Neural progenitor cell (in vitro differentiated cells): ENCODE results near the gene RPS2. TPM values are rescaled to one million over a fixed set of nuclear protein-coding genes. Genes with fewer than 3 reads are reported as not detected.

Experiments
- DNase-seq: peaks from one replicate; pipeline ENCODE4 v3.0.0-alpha.2; 2016; ENCODE audit warnings: low spot score
- H2AFZ ChIP-seq: fragments of 200-600 bp; sonication (generic); replicated peaks from 2 replicates; pipeline ENCODE4 v1.6.1; 2016; ENCODE audit warnings: antibody characterized with exemption
- H3F3A ChIP-seq: fragments of 200-600 bp; sonication (generic); 2 replicates; pipeline ENCODE4 v1.6.1; 2016; ENCODE audit warnings: antibody characterized with exemption, low read depth
- H3K27ac ChIP-seq: fragments of 200-600 bp; sonication (generic); 2 replicates; pipeline ENCODE4 v1.5.1; 2016; ENCODE audit warnings: mild to moderate bottlenecking
- H3K27me3 ChIP-seq: fragments of 200-600 bp; sonication (generic); 2 replicates; pipeline ENCODE4 v1.6.1; 2016; ENCODE audit warnings: mild to moderate bottlenecking, moderate library complexity
- H3K36me3 ChIP-seq: fragments of 200-600 bp; sonication (generic); 2 replicates; pipeline ENCODE4 v1.5.1; 2016
- H3K4me1 ChIP-seq: fragments of 200-600 bp; sonication (generic); 2 replicates; pipeline ENCODE4 v1.6.1; 2016; ENCODE audit warnings: mixed run types
- H3K4me2 ChIP-seq: fragments of 200-600 bp; sonication (generic); 2 replicates; pipeline ENCODE4 v1.6.1; 2016
- H3K4me3 ChIP-seq: fragments of 200-600 bp; sonication (generic); 2 replicates; pipeline ENCODE4 v1.5.1; 2016
- H3K79me2 ChIP-seq: fragments of 200-600 bp; sonication (generic); 2 replicates; pipeline ENCODE4 v1.6.1; 2016; ENCODE audit warnings: low read depth
- H3K9ac ChIP-seq: fragments of 200-600 bp; sonication (generic); 2 replicates; pipeline ENCODE4 v1.6.1; 2016
- H3K9me3 ChIP-seq: fragments of 200-600 bp; sonication (generic); 2 replicates; pipeline ENCODE4 v1.5.1; 2016; ENCODE audit warnings: low read depth
- H4K20me1 ChIP-seq: fragments of 200-600 bp; sonication (generic); 2 replicates; pipeline ENCODE4 v1.6.1; 2016; ENCODE audit warnings: low read depth
- H3K27ac Mint-ChIP-seq: 3 replicates; pipeline ENCODE4 v1.8.0; 2021; ENCODE audit warnings: mixed read lengths
- H3K27me3 Mint-ChIP-seq: 2 replicates; pipeline ENCODE4 v1.8.0; 2022; ENCODE audit warnings: low read depth, mild to moderate bottlenecking, inconsistent platforms, moderate library complexity, mixed read lengths; ENCODE audit not compliant: insufficient read depth
- H3K36me3 Mint-ChIP-seq: 3 replicates; pipeline ENCODE4 v1.8.0; 2021; ENCODE audit warnings: mixed read lengths
- H3K4me1 Mint-ChIP-seq: 3 replicates; pipeline ENCODE4 v1.8.0; 2021; ENCODE audit warnings: mixed read lengths
- H3K4me3 Mint-ChIP-seq: 3 replicates; pipeline ENCODE4 v1.8.0; 2021; ENCODE audit warnings: mild to moderate bottlenecking, moderate library complexity, mixed read lengths
- H3K9me3 Mint-ChIP-seq: 3 replicates; pipeline ENCODE4 v1.8.0; 2020; ENCODE audit warnings: mixed read lengths
- EZH2 ChIP-seq: fragments of 200-600 bp; sonication (generic); IDR thresholded peaks from 2 replicates; pipeline ENCODE4 v1.6.1; 2017; ENCODE audit warnings: antibody characterized with exemption, mild to moderate bottlenecking, moderate library complexity
- EZH2phosphoT487 ChIP-seq: fragments of 200-600 bp; sonication (generic); IDR thresholded peaks from 2 replicates; pipeline ENCODE4 v1.6.1; 2017; ENCODE audit warnings: antibody characterized with exemption
- total RNA-seq: library from RNA; depleted of rRNA; stranded (reverse); fragments of >200 nt; gene quantifications from 2 replicates; pipeline ENCODE4 v1.2.3, GENCODE V29; 2015; ENCODE audit warnings: low replicate concordance
- TF ChIP-seq, protein P1 (sequence below): fragments of 200-600 bp; sonication (generic); IDR thresholded peaks from 2 replicates; pipeline ENCODE4 v1.5.1; 2017; ENCODE audit warnings: antibody characterized with exemption, mild to moderate bottlenecking

Gene RPS2
- total RNA-seq, 1 donor from 2014 or later, result 3,079 TPM

DNA sequence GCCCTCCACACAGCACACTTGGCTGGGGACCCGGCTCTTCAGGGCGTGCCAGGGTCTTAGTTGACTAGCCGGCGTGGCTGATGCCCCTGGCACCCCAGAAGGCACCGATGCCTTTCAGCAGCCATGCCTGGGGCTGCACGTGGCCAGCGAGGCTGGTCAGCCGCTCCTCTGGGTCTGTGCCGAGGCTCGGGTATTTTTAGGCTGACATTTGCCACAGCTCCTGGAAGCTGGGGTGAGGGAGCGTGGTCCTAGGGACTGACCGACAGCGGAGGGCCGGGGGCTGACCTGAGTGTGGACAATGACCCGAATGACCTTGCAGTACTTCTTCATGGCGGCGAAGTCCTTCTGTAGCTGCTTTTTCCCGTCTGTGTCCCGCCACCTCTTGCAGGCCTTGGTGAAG, 14.1 kb downstream of the RPS2 start:
- Histone ChIP-seq H3K79me2 (no peaks in the 10 kb centered on the region), H3K36me3 (no peaks in the 10 kb centered on the region), H3F3A (no peaks in the 10 kb centered on the region), H3K4me2 (no peak overlapping the region), H2AFZ (no peak overlapping the region), H3K4me1 (no peaks in the 10 kb centered on the region), H3K4me3 (no peak overlapping the region), H3K9me3 (no peaks in the 10 kb centered on the region), H3K27me3 (no peaks in the 10 kb centered on the region), H3K27ac (no peak overlapping the region), H3K9ac (no peak overlapping the region), H4K20me1 (no peaks in the 10 kb centered on the region)
- no peak overlapping the region for H3K4me3 Mint-ChIP-seq
- DNase-seq, result no peak
- H3K4me1 Mint-ChIP-seq, result peaks cover 5% of the 10 kb centered on the region
- no peaks in the 10 kb centered on the region for H3K36me3 Mint-ChIP-seq
- TF ChIP-seq, protein P1, sequence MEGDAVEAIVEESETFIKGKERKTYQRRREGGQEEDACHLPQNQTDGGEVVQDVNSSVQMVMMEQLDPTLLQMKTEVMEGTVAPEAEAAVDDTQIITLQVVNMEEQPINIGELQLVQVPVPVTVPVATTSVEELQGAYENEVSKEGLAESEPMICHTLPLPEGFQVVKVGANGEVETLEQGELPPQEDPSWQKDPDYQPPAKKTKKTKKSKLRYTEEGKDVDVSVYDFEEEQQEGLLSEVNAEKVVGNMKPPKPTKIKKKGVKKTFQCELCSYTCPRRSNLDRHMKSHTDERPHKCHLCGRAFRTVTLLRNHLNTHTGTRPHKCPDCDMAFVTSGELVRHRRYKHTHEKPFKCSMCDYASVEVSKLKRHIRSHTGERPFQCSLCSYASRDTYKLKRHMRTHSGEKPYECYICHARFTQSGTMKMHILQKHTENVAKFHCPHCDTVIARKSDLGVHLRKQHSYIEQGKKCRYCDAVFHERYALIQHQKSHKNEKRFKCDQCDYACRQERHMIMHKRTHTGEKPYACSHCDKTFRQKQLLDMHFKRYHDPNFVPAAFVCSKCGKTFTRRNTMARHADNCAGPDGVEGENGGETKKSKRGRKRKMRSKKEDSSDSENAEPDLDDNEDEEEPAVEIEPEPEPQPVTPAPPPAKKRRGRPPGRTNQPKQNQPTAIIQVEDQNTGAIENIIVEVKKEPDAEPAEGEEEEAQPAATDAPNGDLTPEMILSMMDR, result no peak
- TF ChIP-seq EZH2phosphoT487, result no peak
- no peak for TF ChIP-seq EZH2
- H3K9me3 Mint-ChIP-seq, result no peaks in the 10 kb centered on the region
- H3K27ac Mint-ChIP-seq, result no peak overlapping the region
- H3K27me3 Mint-ChIP-seq, result peaks cover 6% of the 10 kb centered on the region

DNA sequence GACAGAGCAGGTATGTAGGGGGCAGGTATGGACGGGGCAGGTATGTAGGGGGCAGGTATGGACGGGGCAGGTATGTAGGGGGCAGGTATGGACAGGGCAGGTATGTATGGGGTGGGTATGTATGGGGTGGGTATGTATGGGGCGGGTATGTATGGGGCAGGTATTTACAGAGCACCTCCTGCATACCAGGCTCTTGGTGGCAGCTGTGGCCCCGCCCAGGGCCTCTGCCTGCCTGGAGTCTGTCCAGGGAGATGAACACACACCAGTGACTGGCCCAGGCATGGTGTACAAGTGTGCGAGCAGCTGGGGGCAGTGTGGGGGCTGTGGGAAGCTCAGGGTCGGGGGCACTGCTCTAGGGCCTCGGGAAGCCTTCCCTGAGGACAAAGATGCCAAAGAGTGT, 14.6 kb downstream of the RPS2 start:
- H3K4me1 Mint-ChIP-seq, result peaks cover 5% of the 10 kb centered on the region

DNA sequence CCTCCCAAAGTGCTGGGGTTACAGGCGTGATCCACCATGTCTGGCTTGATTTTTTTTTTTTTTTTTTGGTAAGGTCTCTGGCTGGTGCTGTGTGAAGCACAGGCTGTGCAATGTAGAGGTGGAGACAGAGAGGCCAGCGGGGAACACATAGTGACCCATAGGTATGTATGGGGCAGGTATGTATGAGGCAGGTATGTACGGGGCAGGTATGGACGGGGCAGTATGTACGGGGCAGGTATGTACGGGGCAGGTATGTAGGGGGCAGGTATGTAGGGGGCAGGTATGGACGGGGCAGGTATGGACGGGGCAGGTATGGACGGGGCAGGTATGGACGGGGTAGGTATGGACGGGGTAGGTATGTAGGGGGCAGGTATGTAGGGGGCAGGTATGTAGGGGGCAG, 15.1 kb downstream of the RPS2 start:
- TF ChIP-seq EZH2, result no peak
- TF ChIP-seq, protein P1, result no peak
- TF ChIP-seq EZH2phosphoT487, result no peak
- no peaks in the 10 kb centered on the region for H3K4me1 ChIP-seq
- Mint-ChIP-seq H3K4me3 (no peak overlapping the region), H3K27me3 (peaks cover 6% of the 10 kb centered on the region), H3K36me3 (no peaks in the 10 kb centered on the region), H3K27ac (no peak overlapping the region), H3K9me3 (no peaks in the 10 kb centered on the region), H3K4me1 (peaks cover 6% of the 10 kb centered on the region)
- H3K27me3 ChIP-seq, result no peaks in the 10 kb centered on the region
- no peak for DNase-seq
- H2AFZ ChIP-seq, result no peak overlapping the region
- H3K36me3 ChIP-seq, result no peaks in the 10 kb centered on the region
- H3K9ac ChIP-seq, result no peak overlapping the region
- H3K27ac ChIP-seq, result no peak overlapping the region
- no peaks in the 10 kb centered on the region for H3K79me2 ChIP-seq
- H3K4me2 ChIP-seq, result no peak overlapping the region
- no peak overlapping the region for H3K4me3 ChIP-seq
- H4K20me1 ChIP-seq, result no peaks in the 10 kb centered on the region
- no peaks in the 10 kb centered on the region for H3F3A ChIP-seq
- no peaks in the 10 kb centered on the region for H3K9me3 ChIP-seq

More for the DNA sequence above, 14.6 kb downstream of the RPS2 start:
- no peak overlapping the region for H3K4me3 ChIP-seq
- H3K4me1 ChIP-seq, result no peaks in the 10 kb centered on the region
- H3F3A ChIP-seq, result no peaks in the 10 kb centered on the region
- no peaks in the 10 kb centered on the region for H3K9me3 ChIP-seq
- no peaks in the 10 kb centered on the region for H3K79me2 ChIP-seq
- no peak overlapping the region for H3K27ac Mint-ChIP-seq
- no peak overlapping the region for H3K4me3 Mint-ChIP-seq
- no peak overlapping the region for H3K9ac ChIP-seq
- no peaks in the 10 kb centered on the region for H3K36me3 ChIP-seq
- H3K27me3 ChIP-seq, result no peaks in the 10 kb centered on the region
- no peaks in the 10 kb centered on the region for H3K9me3 Mint-ChIP-seq
- H3K27me3 Mint-ChIP-seq, result peaks cover 6% of the 10 kb centered on the region
- no peaks in the 10 kb centered on the region for H4K20me1 ChIP-seq
- H3K4me2 ChIP-seq, result no peak overlapping the region
- no peak for DNase-seq
- TF ChIP-seq, protein P1, result no peak
- TF ChIP-seq EZH2phosphoT487, result no peak
- no peak for TF ChIP-seq EZH2
- H3K36me3 Mint-ChIP-seq, result no peaks in the 10 kb centered on the region
- no peak overlapping the region for H2AFZ ChIP-seq
- no peak overlapping the region for H3K27ac ChIP-seq

DNA sequence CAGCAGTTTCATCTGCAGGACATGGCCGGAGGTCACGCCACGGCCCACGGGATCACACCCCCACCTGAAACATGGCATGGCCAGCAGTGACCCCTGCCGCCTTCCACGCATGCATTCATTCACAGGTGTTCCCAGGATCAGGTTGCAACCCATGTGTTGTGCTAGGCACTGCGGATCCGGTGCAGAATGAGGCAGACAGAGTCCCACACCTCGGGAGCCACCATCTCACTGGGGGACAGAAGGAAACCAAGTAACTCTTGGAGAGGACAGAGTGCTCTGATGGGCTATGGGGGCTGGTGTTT, 17.3 kb downstream of the RPS2 start:
- Mint-ChIP-seq H3K27ac (no peak overlapping the region), H3K4me1 (peaks cover 9% of the 10 kb centered on the region), H3K4me3 (no peak overlapping the region), H3K36me3 (no peaks in the 10 kb centered on the region), H3K27me3 (peaks cover 2% of the 10 kb centered on the region), H3K9me3 (no peaks in the 10 kb centered on the region)
- Histone ChIP-seq H3F3A (peaks cover 9% of the 10 kb centered on the region), H3K27me3 (no peaks in the 10 kb centered on the region), H3K4me3 (no peak overlapping the region), H3K9ac (no peak overlapping the region), H3K36me3 (no peaks in the 10 kb centered on the region), H3K9me3 (no peaks in the 10 kb centered on the region), H3K79me2 (peaks cover 6% of the 10 kb centered on the region), H3K4me2 (no peak overlapping the region), H3K27ac (no peak overlapping the region), H2AFZ (no peak overlapping the region), H4K20me1 (no peaks in the 10 kb centered on the region), H3K4me1 (peaks cover 3% of the 10 kb centered on the region)
- TF ChIP-seq EZH2phosphoT487, result no peak
- TF ChIP-seq, protein P1, result no peak
- no peak for TF ChIP-seq EZH2
- no peak for DNase-seq
